Pericardium fibroblast (primary cell): ENCODE results near the gene GPX6. TPM values are rescaled to one million over a fixed set of nuclear protein-coding genes. Genes with fewer than 3 reads are reported as not detected.

Experiments
- total RNA-seq: library from RNA; depleted of rRNA; stranded (reverse); fragments of >200 nt; gene quantifications from 2 replicates; pipeline ENCODE4 v1.2.3, GENCODE V29; 2015

Gene GPX6
- total RNA-seq, result not detected in 2 replicates

GRCh38 chr6:28515676-28516075, at the start of gene GPX6:
TSS of gene GPX6 (minus strand) at chr6:28515793. CDS start at chr6:28515743, 50 bp downstream.

GRCh38 chr6:28525496-28526039, 10.0 kb upstream of the GPX6 start, which contains the start of gene GPX5:
TSS of gene GPX5 (plus strand) at chr6:28525881. CDS start at chr6:28526014, 133 bp downstream.

Other genes with a start within 250 kb of the GPX6 start
- gene ZSCAN26, start 248.7 kb downstream of the GPX6 start, total RNA-seq, result 7.4 and 10.3 TPM in 2 replicates
- gene PGBD1, start 234.2 kb downstream of the GPX6 start, total RNA-seq, result 3.7 and 5.0 TPM in 2 replicates
- gene ZSCAN31, start 179.6 kb downstream of the GPX6 start, total RNA-seq, result 0.68 and 3.5 TPM in 2 replicates
- 1.7 and 3.2 TPM in 2 replicates for gene ZKSCAN3, start 165.8 kb downstream of the GPX6 start, total RNA-seq
- gene ZSCAN12, start 116.0 kb downstream of the GPX6 start, total RNA-seq, result 2.7 and 3.9 TPM in 2 replicates
- gene ZSCAN23, start 72.3 kb downstream of the GPX6 start, total RNA-seq, result 0.34 and 0.93 TPM in 2 replicates
- gene GPX5, start 10.1 kb upstream of the GPX6 start, total RNA-seq, result not detected in 2 replicates